ENCODE data around the gene SARNP.

SARNP gene

DNA sequence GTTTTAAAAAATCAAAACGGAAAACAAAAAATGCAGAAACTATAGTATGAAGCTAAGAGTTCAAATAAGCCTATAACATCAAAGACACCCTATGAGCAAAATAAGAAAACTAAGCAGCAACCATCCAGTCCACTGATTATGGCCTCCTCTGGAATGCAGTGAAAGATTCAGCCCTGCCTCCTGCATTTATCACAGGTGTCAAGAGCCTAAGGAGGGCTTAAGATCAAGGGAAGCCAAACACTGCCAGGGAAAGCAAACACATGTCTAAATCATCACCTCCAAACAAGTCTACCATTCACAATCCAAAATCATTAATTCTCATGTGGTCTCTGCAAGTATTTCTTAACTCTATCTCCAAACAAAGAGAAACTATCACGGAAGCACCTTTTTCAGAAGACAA is 28.4 kb downstream of the SARNP start:
- H3F3A ChIP-seq (ENCODE audit: insufficient read depth, low read length): no peaks in the 10 kb centered on the region
- H3K9me2 ChIP-seq (ENCODE audit: low read depth, low read length): no peaks in the 10 kb centered on the region
- H3K36me3 ChIP-seq (ENCODE audit: insufficient read depth, low read length): peaks cover 94% of the 10 kb centered on the region
- no peaks in the 10 kb centered on the region for H3K27me3 ChIP-seq (ENCODE audit: insufficient read depth, low read length)
- H3K4me2 ChIP-seq (ENCODE audit: low read length): no peak overlapping the region
- H3K9ac ChIP-seq (ENCODE audit: low read length): no peak overlapping the region
- H3K27ac ChIP-seq (ENCODE audit: low read depth, low read length, poor library complexity, severe bottlenecking): no peak overlapping the region
- no peaks in the 10 kb centered on the region for H3K4me1 ChIP-seq (ENCODE audit: insufficient read depth, low read length, severe bottlenecking)
- no peak overlapping the region for H3K4me3 ChIP-seq (ENCODE audit: low read depth, low read length, poor library complexity, severe bottlenecking)
- no peak overlapping the region for H2AFZ ChIP-seq (ENCODE audit: low read length)
- no peak for TF ChIP-seq EZH2 (IDR thresholded peaks at IDR 0.05; ENCODE audit: borderline replicate concordance, low read length)
- TF ChIP-seq, protein P1, sequence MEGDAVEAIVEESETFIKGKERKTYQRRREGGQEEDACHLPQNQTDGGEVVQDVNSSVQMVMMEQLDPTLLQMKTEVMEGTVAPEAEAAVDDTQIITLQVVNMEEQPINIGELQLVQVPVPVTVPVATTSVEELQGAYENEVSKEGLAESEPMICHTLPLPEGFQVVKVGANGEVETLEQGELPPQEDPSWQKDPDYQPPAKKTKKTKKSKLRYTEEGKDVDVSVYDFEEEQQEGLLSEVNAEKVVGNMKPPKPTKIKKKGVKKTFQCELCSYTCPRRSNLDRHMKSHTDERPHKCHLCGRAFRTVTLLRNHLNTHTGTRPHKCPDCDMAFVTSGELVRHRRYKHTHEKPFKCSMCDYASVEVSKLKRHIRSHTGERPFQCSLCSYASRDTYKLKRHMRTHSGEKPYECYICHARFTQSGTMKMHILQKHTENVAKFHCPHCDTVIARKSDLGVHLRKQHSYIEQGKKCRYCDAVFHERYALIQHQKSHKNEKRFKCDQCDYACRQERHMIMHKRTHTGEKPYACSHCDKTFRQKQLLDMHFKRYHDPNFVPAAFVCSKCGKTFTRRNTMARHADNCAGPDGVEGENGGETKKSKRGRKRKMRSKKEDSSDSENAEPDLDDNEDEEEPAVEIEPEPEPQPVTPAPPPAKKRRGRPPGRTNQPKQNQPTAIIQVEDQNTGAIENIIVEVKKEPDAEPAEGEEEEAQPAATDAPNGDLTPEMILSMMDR (IDR thresholded peaks at IDR 0.05; ENCODE audit: low read length): no peak
- no peaks in the 10 kb centered on the region for H3K9me3 ChIP-seq (ENCODE audit: low read length)
- H3K79me2 ChIP-seq (ENCODE audit: insufficient read depth, low read length): no peaks in the 10 kb centered on the region
- no peaks in the 10 kb centered on the region for H4K20me1 ChIP-seq (ENCODE audit: insufficient read depth, low read length)

DNA sequence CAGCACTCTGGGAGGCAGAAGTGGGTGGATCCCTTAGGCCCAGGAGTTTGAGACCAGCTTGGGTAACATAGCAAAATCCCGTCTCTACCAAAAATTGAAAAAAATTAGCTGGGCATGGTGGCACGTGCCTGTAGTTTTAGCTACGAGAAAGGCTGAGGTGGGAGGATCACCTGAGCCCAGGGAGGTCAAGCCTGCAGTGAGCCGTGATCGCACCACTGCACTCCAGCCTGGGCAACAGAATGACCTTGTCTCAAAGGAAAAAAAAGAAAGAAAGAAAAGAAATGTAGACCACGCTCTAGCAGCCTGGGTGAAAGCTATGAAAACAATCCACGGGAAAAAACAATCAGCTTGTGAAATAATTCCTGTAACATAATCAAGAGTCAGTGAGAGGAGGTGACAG is 29.0 kb downstream of the SARNP start:
- Histone ChIP-seq H2AFZ (ENCODE audit: low read length) (no peak overlapping the region), H3K36me3 (ENCODE audit: insufficient read depth, low read length) (peaks cover 94% of the 10 kb centered on the region), H3K9me3 (ENCODE audit: low read length) (no peaks in the 10 kb centered on the region), H3K27ac (ENCODE audit: low read depth, low read length, poor library complexity, severe bottlenecking) (no peak overlapping the region), H3K4me3 (ENCODE audit: low read depth, low read length, poor library complexity, severe bottlenecking) (no peak overlapping the region), H3K4me1 (ENCODE audit: insufficient read depth, low read length, severe bottlenecking) (no peaks in the 10 kb centered on the region), H3K79me2 (ENCODE audit: insufficient read depth, low read length) (no peaks in the 10 kb centered on the region), H3K4me2 (ENCODE audit: low read length) (no peak overlapping the region), H3K9me2 (ENCODE audit: low read depth, low read length) (no peaks in the 10 kb centered on the region), H4K20me1 (ENCODE audit: insufficient read depth, low read length) (no peaks in the 10 kb centered on the region), H3F3A (ENCODE audit: insufficient read depth, low read length) (no peaks in the 10 kb centered on the region), H3K27me3 (ENCODE audit: insufficient read depth, low read length) (no peaks in the 10 kb centered on the region), H3K9ac (ENCODE audit: low read length) (no peak overlapping the region)
- TF ChIP-seq, protein P1 (IDR thresholded peaks at IDR 0.05; ENCODE audit: low read length): no peak
- no peak for TF ChIP-seq EZH2 (IDR thresholded peaks at IDR 0.05; ENCODE audit: borderline replicate concordance, low read length)

DNA sequence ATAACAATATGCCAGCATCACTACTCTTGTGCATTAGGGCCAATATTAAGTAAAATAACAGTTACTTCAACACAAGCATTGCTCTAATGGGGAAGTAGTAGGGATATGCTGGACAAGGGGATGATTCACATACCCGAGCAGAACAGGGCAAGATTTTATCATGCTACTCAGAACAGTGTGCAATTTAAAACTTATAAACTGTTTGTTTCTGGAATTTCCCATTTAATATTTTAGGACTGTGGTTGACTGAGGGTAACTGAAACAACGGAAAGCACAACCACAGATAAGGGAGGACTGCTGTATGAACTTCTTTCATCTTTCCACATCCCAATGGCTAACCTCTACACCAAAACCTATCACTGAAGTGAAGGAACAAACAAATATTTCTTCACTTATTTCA is 36.8 kb downstream of the SARNP start:
- Histone ChIP-seq H2AFZ (ENCODE audit: low read length) (no peak overlapping the region), H3K4me1 (ENCODE audit: insufficient read depth, low read length, severe bottlenecking) (no peaks in the 10 kb centered on the region), H3K9me2 (ENCODE audit: low read depth, low read length) (no peaks in the 10 kb centered on the region), H3F3A (ENCODE audit: insufficient read depth, low read length) (no peaks in the 10 kb centered on the region), H3K27me3 (ENCODE audit: insufficient read depth, low read length) (no peaks in the 10 kb centered on the region), H3K9me3 (ENCODE audit: low read length) (no peaks in the 10 kb centered on the region), H3K27ac (ENCODE audit: low read depth, low read length, poor library complexity, severe bottlenecking) (no peak overlapping the region), H3K79me2 (ENCODE audit: insufficient read depth, low read length) (no peaks in the 10 kb centered on the region), H3K36me3 (ENCODE audit: insufficient read depth, low read length) (peaks cover 94% of the 10 kb centered on the region), H3K4me2 (ENCODE audit: low read length) (no peak overlapping the region), H3K9ac (ENCODE audit: low read length) (no peak overlapping the region), H3K4me3 (ENCODE audit: low read depth, low read length, poor library complexity, severe bottlenecking) (no peak overlapping the region), H4K20me1 (ENCODE audit: insufficient read depth, low read length) (no peaks in the 10 kb centered on the region)
- no peak for TF ChIP-seq EZH2 (IDR thresholded peaks at IDR 0.05; ENCODE audit: borderline replicate concordance, low read length)
- TF ChIP-seq, protein P1 (IDR thresholded peaks at IDR 0.05; ENCODE audit: low read length): no peak
